Mammary epithelial cell (primary cell): ENCODE measurements around the gene CFAP57.

Experiments
- CTCF ChIP-seq, 2 donors: IDR thresholded peaks in 1 of 2; conservative IDR thresholded peaks in 1 of 2; 2 replicates each; pipeline ENCODE4 v1.5.1; 2011 to 2012; ENCODE audit warnings: inconsistent platforms in 2 of 2, low read length in 2 of 2, mild to moderate bottlenecking in 2 of 2, control low read depth in 1 of 2, low read depth in 1 of 2; ENCODE audit not compliant: insufficient read depth in 1 of 2; ENCODE audit errors: extremely low read depth in 1 of 2
- EZH2 ChIP-seq: IDR thresholded peaks from 2 replicates; pipeline ENCODE4 v1.6.1; 2012; ENCODE audit warnings: low read length, inconsistent platforms, borderline replicate concordance

- TF ChIP-seq CTCF (conservative IDR thresholded peaks at IDR 0.05 in 1 of 2, IDR thresholded peaks at IDR 0.05 in 1 of 2; ENCODE audit: extremely low read depth in 1 of 2, insufficient read depth in 1 of 2, low read depth in 1 of 2, low read length in 2 of 2): no peak
- no peak for TF ChIP-seq EZH2
These were observed 27.1 kb downstream of the CFAP57 start for GRCh38 chr1:43199093-43199726.
